Measurements from ENCODE around the gene RGS16. TPM values are rescaled to one million over a fixed set of nuclear protein-coding genes. Genes with fewer than 3 reads are reported as not detected.

RGS16 gene
- total and polyA plus RNA-seq, 2 of the 13 experiments (the other 11 are each of a cell fraction or from before 2014, with no cell fraction given): not detected

DNA sequence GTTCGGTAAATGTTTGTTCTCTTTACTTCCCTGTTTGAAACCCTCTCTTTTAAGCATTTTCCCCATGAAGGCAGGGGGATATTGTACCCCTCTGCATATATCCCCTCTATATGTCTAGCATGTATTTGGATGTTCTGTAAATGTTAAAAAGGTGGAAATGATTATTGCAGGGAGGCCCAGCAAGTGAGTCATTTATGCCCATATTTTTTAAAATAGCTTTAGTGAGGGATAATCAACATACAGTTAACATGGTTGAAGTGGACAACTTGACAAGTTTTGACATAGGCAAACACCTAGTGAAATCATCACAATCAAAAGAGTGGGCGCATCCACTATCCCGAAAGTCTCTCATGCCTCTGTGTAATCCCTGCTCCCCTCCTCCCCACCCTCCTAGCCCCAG, 20.8 kb upstream of the RGS16 start (continued):
- TF ChIP-seq, protein P1, sequence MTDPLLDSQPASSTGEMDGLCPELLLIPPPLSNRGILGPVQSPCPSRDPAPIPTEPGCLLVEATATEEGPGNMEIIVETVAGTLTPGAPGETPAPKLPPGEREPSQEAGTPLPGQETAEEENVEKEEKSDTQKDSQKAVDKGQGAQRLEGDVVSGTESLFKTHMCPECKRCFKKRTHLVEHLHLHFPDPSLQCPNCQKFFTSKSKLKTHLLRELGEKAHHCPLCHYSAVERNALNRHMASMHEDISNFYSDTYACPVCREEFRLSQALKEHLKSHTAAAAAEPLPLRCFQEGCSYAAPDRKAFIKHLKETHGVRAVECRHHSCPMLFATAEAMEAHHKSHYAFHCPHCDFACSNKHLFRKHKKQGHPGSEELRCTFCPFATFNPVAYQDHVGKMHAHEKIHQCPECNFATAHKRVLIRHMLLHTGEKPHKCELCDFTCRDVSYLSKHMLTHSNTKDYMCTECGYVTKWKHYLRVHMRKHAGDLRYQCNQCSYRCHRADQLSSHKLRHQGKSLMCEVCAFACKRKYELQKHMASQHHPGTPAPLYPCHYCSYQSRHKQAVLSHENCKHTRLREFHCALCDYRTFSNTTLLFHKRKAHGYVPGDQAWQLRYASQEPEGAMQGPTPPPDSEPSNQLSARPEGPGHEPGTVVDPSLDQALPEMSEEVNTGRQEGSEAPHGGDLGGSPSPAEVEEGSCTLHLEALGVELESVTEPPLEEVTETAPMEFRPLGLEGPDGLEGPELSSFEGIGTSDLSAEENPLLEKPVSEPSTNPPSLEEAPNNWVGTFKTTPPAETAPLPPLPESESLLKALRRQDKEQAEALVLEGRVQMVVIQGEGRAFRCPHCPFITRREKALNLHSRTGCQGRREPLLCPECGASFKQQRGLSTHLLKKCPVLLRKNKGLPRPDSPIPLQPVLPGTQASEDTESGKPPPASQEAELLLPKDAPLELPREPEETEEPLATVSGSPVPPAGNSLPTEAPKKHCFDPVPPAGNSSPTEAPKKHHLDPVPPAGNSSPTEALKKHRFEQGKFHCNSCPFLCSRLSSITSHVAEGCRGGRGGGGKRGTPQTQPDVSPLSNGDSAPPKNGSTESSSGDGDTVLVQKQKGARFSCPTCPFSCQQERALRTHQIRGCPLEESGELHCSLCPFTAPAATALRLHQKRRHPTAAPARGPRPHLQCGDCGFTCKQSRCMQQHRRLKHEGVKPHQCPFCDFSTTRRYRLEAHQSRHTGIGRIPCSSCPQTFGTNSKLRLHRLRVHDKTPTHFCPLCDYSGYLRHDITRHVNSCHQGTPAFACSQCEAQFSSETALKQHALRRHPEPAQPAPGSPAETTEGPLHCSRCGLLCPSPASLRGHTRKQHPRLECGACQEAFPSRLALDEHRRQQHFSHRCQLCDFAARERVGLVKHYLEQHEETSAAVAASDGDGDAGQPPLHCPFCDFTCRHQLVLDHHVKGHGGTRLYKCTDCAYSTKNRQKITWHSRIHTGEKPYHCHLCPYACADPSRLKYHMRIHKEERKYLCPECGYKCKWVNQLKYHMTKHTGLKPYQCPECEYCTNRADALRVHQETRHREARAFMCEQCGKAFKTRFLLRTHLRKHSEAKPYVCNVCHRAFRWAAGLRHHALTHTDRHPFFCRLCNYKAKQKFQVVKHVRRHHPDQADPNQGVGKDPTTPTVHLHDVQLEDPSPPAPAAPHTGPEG (CRISPR knock-in tag; IDR thresholded peaks at IDR 0.05): no peak
- TF ChIP-seq TCF7 (IDR thresholded peaks at IDR 0.05; ENCODE audit: low read depth): no peak
- no peak for TF ChIP-seq CHD2 (IDR thresholded peaks at IDR 0.05; ENCODE audit: low read depth, low read length)
- TF ChIP-seq ZSCAN29 (CRISPR knock-in tag; conservative IDR thresholded peaks at IDR 0.05): no peak
- no peak for TF ChIP-seq PAF1 (CRISPR knock-in tag; IDR thresholded peaks at IDR 0.05)
- TF ChIP-seq, protein P2, sequence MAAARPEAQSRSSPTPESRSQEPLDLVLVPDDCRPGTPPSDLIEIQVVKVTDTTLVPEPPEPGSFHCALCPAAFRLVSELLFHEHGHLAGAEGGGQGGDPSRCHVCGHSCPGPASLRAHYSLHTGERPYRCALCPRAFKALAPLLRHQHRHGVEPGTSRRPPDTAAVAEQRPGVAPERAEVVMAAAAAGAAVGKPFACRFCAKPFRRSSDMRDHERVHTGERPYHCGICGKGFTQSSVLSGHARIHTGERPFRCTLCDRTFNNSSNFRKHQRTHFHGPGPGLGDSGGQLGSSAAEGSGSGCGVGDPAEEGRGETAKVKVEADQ (CRISPR knock-in tag; IDR thresholded peaks at IDR 0.05; ENCODE audit: borderline replicate concordance): no peak

DNA sequence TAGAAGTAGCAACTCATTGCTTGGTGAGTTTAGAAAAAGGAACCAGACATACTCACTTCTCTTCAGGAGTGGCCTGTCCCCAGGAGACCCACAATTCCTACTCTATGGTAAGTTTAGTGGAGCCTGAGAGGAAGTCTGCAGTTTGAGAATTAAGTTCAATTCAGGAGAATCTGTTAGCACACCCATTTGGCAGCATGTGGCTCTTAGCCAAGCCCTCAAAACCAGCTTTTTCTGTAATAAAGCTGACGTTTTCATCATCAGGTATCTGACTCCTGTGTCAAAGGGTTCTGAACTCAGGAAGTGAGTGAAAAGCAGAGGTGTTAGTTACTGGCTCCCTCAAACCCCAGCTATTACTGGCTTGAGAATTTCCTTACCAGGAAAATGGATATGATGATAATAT, 20.4 kb upstream of the RGS16 start:
- in situ Hi-C loops (cut with HindIII; ENCODE audit: extremely low pct_ligation_motif_present, low pct_unique_long_range_greater_than_20kb): no loop called here
- ChIA-PET POLR2A (no interaction called here), CTCF (ENCODE audit: low intra/inter-chr PET ratio, low total read pairs) (no interaction called here)
- Histone ChIP-seq H4K20me1 (ENCODE audit: insufficient read depth, low read length) (no peaks in the 10 kb centered on the region), H2AFZ (ENCODE audit: low read length) (no peak overlapping the region), H3K36me3 (replicated peaks in 1 of 2; ENCODE audit: control insufficient read depth in 1 of 2, insufficient read depth in 2 of 2, low read length in 2 of 2) (no peaks in the 10 kb centered on the region), H3K27ac (ENCODE audit: extremely low read length, insufficient read depth, low read length) (no peak overlapping the region), H3K27me3 (ENCODE audit: control insufficient read depth in 1 of 2, insufficient read depth in 2 of 2, low read length in 2 of 2) (no peaks in the 10 kb centered on the region), H3K4me1 (ENCODE audit: insufficient read depth, low read length) (no peaks in the 10 kb centered on the region), H3K9ac (ENCODE audit: insufficient read depth, low read depth, low read length) (no peak overlapping the region), H3K4me3 (replicated peaks in 1 of 3; ENCODE audit: insufficient read depth in 1 of 3, low read depth in 2 of 3, low read length in 3 of 3) (no peak overlapping the region), H3K4me2 (ENCODE audit: low read depth, low read length) (no peak overlapping the region), H3K79me2 (ENCODE audit: insufficient read depth, low read length) (no peaks in the 10 kb centered on the region), H3K9me3 (ENCODE audit: low read length) (no peaks in the 10 kb centered on the region)
- intact Hi-C loops (cut with micrococcal nuclease; ENCODE audit: unreplicated experiment): no loop called here
- FAIRE-seq: no peak
- DNase-seq (ENCODE audit: low spot score): no peak
- ATAC-seq: no peak
- 0% methylated on average over 1 of the region's 1 CpG for WGBS (ENCODE audit: low lambda C conversion rate)
- no TSS peak for BruUV-seq (replicated peaks)
- TF ChIP-seq, protein P2 (CRISPR knock-in tag; IDR thresholded peaks at IDR 0.05; ENCODE audit: borderline replicate concordance): no peak
- TF ChIP-seq, protein P3, sequence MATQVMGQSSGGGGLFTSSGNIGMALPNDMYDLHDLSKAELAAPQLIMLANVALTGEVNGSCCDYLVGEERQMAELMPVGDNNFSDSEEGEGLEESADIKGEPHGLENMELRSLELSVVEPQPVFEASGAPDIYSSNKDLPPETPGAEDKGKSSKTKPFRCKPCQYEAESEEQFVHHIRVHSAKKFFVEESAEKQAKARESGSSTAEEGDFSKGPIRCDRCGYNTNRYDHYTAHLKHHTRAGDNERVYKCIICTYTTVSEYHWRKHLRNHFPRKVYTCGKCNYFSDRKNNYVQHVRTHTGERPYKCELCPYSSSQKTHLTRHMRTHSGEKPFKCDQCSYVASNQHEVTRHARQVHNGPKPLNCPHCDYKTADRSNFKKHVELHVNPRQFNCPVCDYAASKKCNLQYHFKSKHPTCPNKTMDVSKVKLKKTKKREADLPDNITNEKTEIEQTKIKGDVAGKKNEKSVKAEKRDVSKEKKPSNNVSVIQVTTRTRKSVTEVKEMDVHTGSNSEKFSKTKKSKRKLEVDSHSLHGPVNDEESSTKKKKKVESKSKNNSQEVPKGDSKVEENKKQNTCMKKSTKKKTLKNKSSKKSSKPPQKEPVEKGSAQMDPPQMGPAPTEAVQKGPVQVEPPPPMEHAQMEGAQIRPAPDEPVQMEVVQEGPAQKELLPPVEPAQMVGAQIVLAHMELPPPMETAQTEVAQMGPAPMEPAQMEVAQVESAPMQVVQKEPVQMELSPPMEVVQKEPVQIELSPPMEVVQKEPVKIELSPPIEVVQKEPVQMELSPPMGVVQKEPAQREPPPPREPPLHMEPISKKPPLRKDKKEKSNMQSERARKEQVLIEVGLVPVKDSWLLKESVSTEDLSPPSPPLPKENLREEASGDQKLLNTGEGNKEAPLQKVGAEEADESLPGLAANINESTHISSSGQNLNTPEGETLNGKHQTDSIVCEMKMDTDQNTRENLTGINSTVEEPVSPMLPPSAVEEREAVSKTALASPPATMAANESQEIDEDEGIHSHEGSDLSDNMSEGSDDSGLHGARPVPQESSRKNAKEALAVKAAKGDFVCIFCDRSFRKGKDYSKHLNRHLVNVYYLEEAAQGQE (IDR thresholded peaks at IDR 0.05; ENCODE audit: borderline replicate concordance in 1 of 2, low read depth in 1 of 2, low read length in 2 of 2): no peak
- TF ChIP-seq NCOA5 (CRISPR knock-in tag; IDR thresholded peaks at IDR 0.05): no peak
- TF ChIP-seq CBFB (CRISPR knock-in tag; IDR thresholded peaks at IDR 0.05): no peak
- no peak for TF ChIP-seq BRCA1 (CRISPR knock-in tag; IDR thresholded peaks at IDR 0.05)
- TF ChIP-seq JDP2 (CRISPR knock-in tag; IDR thresholded peaks at IDR 0.05; ENCODE audit: borderline replicate concordance): no peak
- no peak for TF ChIP-seq TOPORS (CRISPR knock-in tag; IDR thresholded peaks at IDR 0.05)
